CD4-positive, alpha-beta T cell treated with Interleukin-4 for 1 hour (primary cell): ENCODE measurements around the gene DOCK10.
"Not testable (repeated sequence)": the region's sequence is repeated elsewhere in the genome, so short reads cannot be mapped to it uniquely, and the experiment has no call there.

Experiments
- DNase-seq, 2 donors: peaks; one replicate each; pipeline ENCODE4 v3.0.0-alpha.2; 2020 to 2022

Gene DOCK10

GRCh38 chr2:225041851-225042799, at the start of gene DOCK10:
DOCK10 (minus strand) TSS chr2:225042468; CDS start chr2:225042374, 94 bp downstream.
- peak; percentile 42 to 57 for DNase-seq

- DNase-seq, result no peak
Measured at GRCh38 chr2:225091336-225091735, 49.1 kb upstream of the DOCK10 start.

GRCh38 chr2:225090746-225091145, 48.5 kb upstream of the DOCK10 start:
- DNase-seq, result no peak

GRCh38 chr2:225086915-225087314, 44.6 kb upstream of the DOCK10 start:
- DNase-seq, result no peak

GRCh38 chr2:225086439-225086838, 44.2 kb upstream of the DOCK10 start:
- DNase-seq, result no peak

GRCh38 chr2:225083276-225083675, 41.0 kb upstream of the DOCK10 start:
- no peak for DNase-seq

GRCh38 chr2:225076125-225076524, 33.9 kb upstream of the DOCK10 start:
- no peak for DNase-seq

GRCh38 chr2:225074919-225075681, 32.8 kb upstream of the DOCK10 start:
- no peak for DNase-seq

- no peak for DNase-seq
Measured at GRCh38 chr2:225074366-225074765, 32.1 kb upstream of the DOCK10 start.

- no peak for DNase-seq
Measured at GRCh38 chr2:225073198-225073597, 30.9 kb upstream of the DOCK10 start.

- DNase-seq, result no peak
Measured at GRCh38 chr2:225072444-225072843, 30.2 kb upstream of the DOCK10 start.

- DNase-seq, result no peak
Measured at GRCh38 chr2:225070811-225071210, 28.5 kb upstream of the DOCK10 start.

- DNase-seq, result no peak
Measured at GRCh38 chr2:225069966-225070365, 27.7 kb upstream of the DOCK10 start.

- DNase-seq, result no peak
Measured at GRCh38 chr2:225069477-225069876, 27.2 kb upstream of the DOCK10 start.

- no peak for DNase-seq
Measured at GRCh38 chr2:225065882-225066281, 23.6 kb upstream of the DOCK10 start.

- DNase-seq, result no peak
Measured at GRCh38 chr2:225064928-225065327, 22.7 kb upstream of the DOCK10 start.

- no peak for DNase-seq
Measured at GRCh38 chr2:225064362-225064761, 22.1 kb upstream of the DOCK10 start.

- DNase-seq, result no peak
Measured at GRCh38 chr2:225056330-225057073, 14.2 kb upstream of the DOCK10 start.

GRCh38 chr2:225055714-225056113, 13.4 kb upstream of the DOCK10 start:
- DNase-seq, result no peak

GRCh38 chr2:225052703-225053102, 10.4 kb upstream of the DOCK10 start:
- DNase-seq, result peak; percentile 35 to 69

GRCh38 chr2:225047502-225047901, 5.2 kb upstream of the DOCK10 start:
- DNase-seq, result not testable (repeated sequence)

- no peak for DNase-seq
Measured at GRCh38 chr2:225042800-225043167, 516 bp upstream of the DOCK10 start.

- DNase-seq, result peak; percentile 78 to 80
Measured at GRCh38 chr2:225041207-225041850, 939 bp downstream of the DOCK10 start.
